OCI-LY1 (cell line): Measurements from ENCODE around the gene PRELP.
A peak's percentile ranks its signal among the peaks of the same experiment; 100 is the strongest.

Experiments used
- H2AFZ ChIP-seq: fragments of 200-600 bp; sonication (generic), shearing (Covaris generic); 2 replicates; pipeline ENCODE4 v1.6.0; 2014; ENCODE audit warnings: antibody characterized with exemption, mild to moderate bottlenecking, low read length
- H3F3A ChIP-seq: fragments of 200-600 bp; sonication (generic), shearing (Covaris generic); 2 replicates; pipeline ENCODE4 v1.6.0; 2014; ENCODE audit warnings: mild to moderate bottlenecking, antibody characterized with exemption, low read length, moderate library complexity; ENCODE audit not compliant: insufficient read depth
- H3K27ac ChIP-seq: fragments of 200-600 bp; sonication (generic); 2 replicates; pipeline ENCODE4 v1.5.1; 2014; ENCODE audit warnings: low read length, mixed run types, mild to moderate bottlenecking, low read depth; ENCODE audit not compliant: poor library complexity, severe bottlenecking
- H3K27me3 ChIP-seq: fragments of 200-600 bp; sonication (generic); 2 replicates; pipeline ENCODE4 v1.6.0; 2014; ENCODE audit warnings: antibody characterized with exemption, mild to moderate bottlenecking, low read length, moderate library complexity; ENCODE audit not compliant: insufficient read depth
- H3K36me3 ChIP-seq: fragments of 200-600 bp; sonication (generic); 2 replicates; pipeline ENCODE4 v1.6.1; 2014; ENCODE audit warnings: mild to moderate bottlenecking, antibody characterized with exemption, low read length, moderate library complexity, mixed read lengths; ENCODE audit not compliant: insufficient read depth
- H3K4me1 ChIP-seq: fragments of 200-600 bp; sonication (generic); 2 replicates; pipeline ENCODE4 v1.5.1; 2014; ENCODE audit warnings: mild to moderate bottlenecking, low read length, moderate library complexity; ENCODE audit not compliant: insufficient read depth, severe bottlenecking
- H3K4me2 ChIP-seq: fragments of 200-600 bp; sonication (generic), shearing (Covaris generic); 2 replicates; pipeline ENCODE4 v1.6.1; 2014; ENCODE audit warnings: low read length
- H3K4me3 ChIP-seq: fragments of 200-600 bp; sonication (generic); 2 replicates; pipeline ENCODE4 v1.5.1; 2014; ENCODE audit warnings: low read length, low read depth, mild to moderate bottlenecking, mixed read lengths; ENCODE audit not compliant: poor library complexity, severe bottlenecking
- H3K79me2 ChIP-seq: fragments of 200-600 bp; shearing (Covaris generic); 2 replicates; pipeline ENCODE4 v1.6.1; 2016; ENCODE audit warnings: mixed run types, low read length, mixed read lengths; ENCODE audit not compliant: insufficient read depth
- H3K9ac ChIP-seq: fragments of 200-600 bp; sonication (generic), shearing (Covaris generic); 2 replicates; pipeline ENCODE4 v1.6.1; 2014; ENCODE audit warnings: mild to moderate bottlenecking, low read length, mixed read lengths
- H3K9me2 ChIP-seq: fragments of 200-600 bp; sonication (generic), shearing (Covaris generic); 2 replicates; pipeline ENCODE4 v1.6.1; 2014; ENCODE audit warnings: low read depth, mild to moderate bottlenecking, low read length, mixed read lengths
- H3K9me3 ChIP-seq: fragments of 200-600 bp; shearing (Covaris generic); 2 replicates; pipeline ENCODE4 v1.6.1; 2014; ENCODE audit warnings: low read length, mixed read lengths
- H4K20me1 ChIP-seq: fragments of 200-600 bp; sonication (generic), shearing (Covaris generic); 2 replicates; pipeline ENCODE4 v1.6.0; 2016; ENCODE audit warnings: mild to moderate bottlenecking, low read length; ENCODE audit not compliant: insufficient read depth
- EZH2 ChIP-seq: fragments of 200-600 bp; sonication (generic), shearing (Covaris generic); IDR thresholded peaks from 2 replicates; pipeline ENCODE4 v1.8.0; 2017; ENCODE audit warnings: borderline replicate concordance, mixed run types, mild to moderate bottlenecking, antibody characterized with exemption, low read length, moderate library complexity, mixed read lengths
- TF ChIP-seq, protein P1 (sequence below): fragments of 200-600 bp; sonication (generic), shearing (Covaris generic); IDR thresholded peaks from 2 replicates; pipeline ENCODE4 v1.5.1; 2017; ENCODE audit warnings: mild to moderate bottlenecking, antibody characterized with exemption, low read length, moderate library complexity, mixed read lengths

The PRELP gene

DNA sequence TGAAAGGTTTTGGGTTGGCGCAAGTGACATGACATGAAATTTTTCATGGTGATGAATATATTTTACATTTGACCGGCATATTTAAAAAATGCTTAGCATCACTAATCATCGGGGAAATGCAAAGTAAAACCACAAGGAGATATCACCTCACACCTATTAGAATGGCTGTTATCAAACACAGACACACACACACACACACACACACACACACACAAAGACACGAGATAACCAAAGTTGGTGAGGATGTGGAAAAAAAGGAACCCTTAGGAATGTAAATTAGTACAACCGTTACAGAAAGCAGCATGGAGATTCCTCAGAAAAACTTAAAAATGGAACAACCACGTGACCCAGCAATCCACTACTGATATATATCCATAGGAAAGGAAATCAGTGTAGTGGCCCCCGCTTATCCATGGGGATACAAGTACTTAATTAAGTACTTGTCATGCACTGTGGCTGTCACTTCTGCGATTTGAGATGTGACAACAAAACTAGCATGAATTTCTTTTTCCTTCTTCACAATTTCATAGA lies 15.9 kb upstream of the PRELP start:
- Histone ChIP-seq H3K4me3 (no peak overlapping the region), H3K9me3 (no peaks in the 10 kb centered on the region), H3K79me2 (no peaks in the 10 kb centered on the region), H3K9ac (peak overlapping the region; percentile 24; the same call in 1 of the 2 replicates), H3K4me1 (peaks cover 99% of the 10 kb centered on the region), H3F3A (no peaks in the 10 kb centered on the region; the same call in 1 of the 2 replicates), H2AFZ (no peak overlapping the region; the same call in 1 of the 2 replicates), H3K27ac (peak overlapping the region; percentile 96), H4K20me1 (no peaks in the 10 kb centered on the region), H3K4me2 (peak overlapping the region; percentile 3; the same call in 1 of the 2 replicates), H3K27me3 (no peaks in the 10 kb centered on the region), H3K9me2 (no peaks in the 10 kb centered on the region), H3K36me3 (no peaks in the 10 kb centered on the region)
- no peak for TF ChIP-seq EZH2
- TF ChIP-seq, protein P1, sequence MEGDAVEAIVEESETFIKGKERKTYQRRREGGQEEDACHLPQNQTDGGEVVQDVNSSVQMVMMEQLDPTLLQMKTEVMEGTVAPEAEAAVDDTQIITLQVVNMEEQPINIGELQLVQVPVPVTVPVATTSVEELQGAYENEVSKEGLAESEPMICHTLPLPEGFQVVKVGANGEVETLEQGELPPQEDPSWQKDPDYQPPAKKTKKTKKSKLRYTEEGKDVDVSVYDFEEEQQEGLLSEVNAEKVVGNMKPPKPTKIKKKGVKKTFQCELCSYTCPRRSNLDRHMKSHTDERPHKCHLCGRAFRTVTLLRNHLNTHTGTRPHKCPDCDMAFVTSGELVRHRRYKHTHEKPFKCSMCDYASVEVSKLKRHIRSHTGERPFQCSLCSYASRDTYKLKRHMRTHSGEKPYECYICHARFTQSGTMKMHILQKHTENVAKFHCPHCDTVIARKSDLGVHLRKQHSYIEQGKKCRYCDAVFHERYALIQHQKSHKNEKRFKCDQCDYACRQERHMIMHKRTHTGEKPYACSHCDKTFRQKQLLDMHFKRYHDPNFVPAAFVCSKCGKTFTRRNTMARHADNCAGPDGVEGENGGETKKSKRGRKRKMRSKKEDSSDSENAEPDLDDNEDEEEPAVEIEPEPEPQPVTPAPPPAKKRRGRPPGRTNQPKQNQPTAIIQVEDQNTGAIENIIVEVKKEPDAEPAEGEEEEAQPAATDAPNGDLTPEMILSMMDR, result no peak

DNA sequence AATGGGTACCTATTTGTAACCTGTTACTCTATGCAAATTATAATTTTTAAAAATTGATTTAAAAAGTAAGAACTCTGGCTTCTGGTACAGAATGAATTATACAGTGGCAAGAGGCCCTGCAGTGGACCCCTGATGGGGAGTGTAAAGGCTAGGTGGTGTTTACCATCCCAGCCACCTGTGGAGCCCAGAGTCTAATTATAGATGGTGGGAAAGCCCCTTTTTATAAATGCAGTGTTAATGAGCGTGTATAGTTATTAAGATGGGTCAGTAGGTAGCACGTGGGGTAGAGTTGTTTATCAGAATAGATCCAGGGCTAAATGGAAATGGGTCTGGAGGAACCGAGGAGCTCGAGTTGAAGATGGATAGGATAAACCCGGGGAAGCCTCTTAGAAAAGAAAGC lies 13.9 kb upstream of the PRELP start:
- Histone ChIP-seq H3K79me2 (no peaks in the 10 kb centered on the region), H2AFZ (no peak overlapping the region), H3K9me3 (no peaks in the 10 kb centered on the region), H3F3A (no peaks in the 10 kb centered on the region; the same call in 1 of the 2 replicates), H3K27ac (peak overlapping the region; percentile 96), H3K4me1 (peaks cover 99% of the 10 kb centered on the region), H4K20me1 (no peaks in the 10 kb centered on the region), H3K4me3 (peak overlapping the region; percentile 1), H3K36me3 (no peaks in the 10 kb centered on the region), H3K9me2 (no peaks in the 10 kb centered on the region), H3K9ac (peak overlapping the region; percentile 65), H3K4me2 (peak overlapping the region; percentile 18), H3K27me3 (no peaks in the 10 kb centered on the region)
- TF ChIP-seq EZH2, result no peak
- TF ChIP-seq, protein P1, result no peak

DNA sequence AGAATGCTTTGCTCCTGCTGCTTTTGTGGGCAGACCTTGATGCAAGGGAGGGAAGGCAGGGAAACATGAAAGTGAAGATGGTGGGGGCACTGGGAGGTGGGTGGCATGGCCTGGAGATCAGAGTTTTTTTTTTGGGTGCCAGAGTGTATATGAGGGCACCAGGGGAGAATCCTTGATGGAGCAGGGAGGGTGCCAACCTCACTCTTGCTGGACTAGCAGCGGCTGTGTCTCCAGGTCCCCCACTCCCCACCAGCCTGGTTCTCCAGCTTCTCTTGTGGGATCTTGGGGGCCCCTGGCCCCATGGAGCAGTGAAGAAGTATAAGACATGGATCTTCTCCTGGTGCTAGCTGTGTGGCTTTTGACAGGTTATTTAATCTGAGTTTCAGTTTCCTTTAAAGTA lies 13.5 kb upstream of the PRELP start:
- no peaks in the 10 kb centered on the region; the same call in 1 of the 2 replicates for H3F3A ChIP-seq
- peak overlapping the region; percentile 96 for H3K27ac ChIP-seq
- H3K9me2 ChIP-seq, result no peaks in the 10 kb centered on the region
- H3K4me2 ChIP-seq, result peak overlapping the region; percentile 18
- H4K20me1 ChIP-seq, result no peaks in the 10 kb centered on the region
- no peaks in the 10 kb centered on the region for H3K36me3 ChIP-seq
- peak overlapping the region; percentile 1 for H3K4me3 ChIP-seq
- peak overlapping the region; percentile 65 for H3K9ac ChIP-seq
- H3K9me3 ChIP-seq, result no peaks in the 10 kb centered on the region
- no peaks in the 10 kb centered on the region for H3K79me2 ChIP-seq
- peaks cover 96% of the 10 kb centered on the region for H3K4me1 ChIP-seq
- no peaks in the 10 kb centered on the region for H3K27me3 ChIP-seq
- TF ChIP-seq, protein P1, result no peak
- no peak for TF ChIP-seq EZH2
- H2AFZ ChIP-seq, result no peak overlapping the region
